ENCODE results near the gene HSPA2. TPM values are rescaled to one million over a fixed set of nuclear protein-coding genes. Genes with fewer than 3 reads are reported as not detected.

HSPA2 gene
- total RNA-seq, 1 experiment from 2014 or later, result 30.2 TPM

Other genes starting within 250 kb of the HSPA2 start
- gene ESR2, start 246.4 kb upstream of the HSPA2 start, total RNA-seq (2021), result 0.23 to 0.50 TPM (median 0.39 TPM) in 3 replicates
- 224 to 229 TPM (median 226 TPM) in 3 replicates for gene MTHFD1, start 152.4 kb upstream of the HSPA2 start, total RNA-seq (2021)
- gene AKAP5, start 75.2 kb upstream of the HSPA2 start, total RNA-seq (2021), result 2.8 to 3.0 TPM (median 3.0 TPM) in 3 replicates
- 11.9 to 14.0 TPM (median 13.1 TPM) in 3 replicates for gene ZBTB25, start 36.9 kb upstream of the HSPA2 start, total RNA-seq (2021)
- gene ZBTB1, start 36.0 kb upstream of the HSPA2 start, total RNA-seq (2021), result 24.7 to 32.5 TPM (median 31.7 TPM) in 3 replicates
- 0.55 to 0.70 TPM (median 0.64 TPM) in 3 replicates for gene PPP1R36, start 9.2 kb downstream of the HSPA2 start, total RNA-seq (2021)
- 70.6 to 75.3 TPM (median 71.8 TPM) in 3 replicates for gene PLEKHG3, start 163.7 kb downstream of the HSPA2 start, total RNA-seq (2021)